Body of pancreas (tissue), 4 donors: ENCODE data around the gene PSMB5. TPM values are rescaled to one million over a fixed set of nuclear protein-coding genes. Genes with fewer than 3 reads are reported as not detected.
"Not testable (repeated sequence)": the region's sequence is repeated elsewhere in the genome, so short reads cannot be mapped to it uniquely, and the experiment has no call there.

Source experiments
- ATAC-seq: fragments of 150-250 bp; one replicate; pipeline ENCODE4 v1.9.1; 2016
- DNase-seq, 4 donors: peaks; one replicate each; pipeline ENCODE4 v3.0.0-alpha.2; 2019
- H3K27ac ChIP-seq, 4 donors: fragments of 200-600 bp; sonication (generic); 1 replicate in 3 of 4; 2 replicates in 1 of 4; pipeline versions ENCODE4 v1.5.1 to v1.6.1; 2016 to 2019; ENCODE audit warnings: mild to moderate bottlenecking in 1 of 4, mixed read lengths in 1 of 4, moderate library complexity in 1 of 4
- H3K27me3 ChIP-seq, 2 donors: fragments of 200-600 bp; sonication (generic); one replicate each; pipeline ENCODE4 v1.6.0; 2016; ENCODE audit warnings: mild to moderate bottlenecking in 1 of 2
- H3K36me3 ChIP-seq, 2 donors: fragments of 200-600 bp; sonication (generic); replicated peaks in 1 of 2; 2 replicates each; pipeline ENCODE4 v1.5.1; 2016; ENCODE audit warnings: low read depth in 2 of 2; ENCODE audit not compliant: insufficient read depth in 1 of 2
- H3K4me1 ChIP-seq: fragments of 200-600 bp; sonication (generic); one replicate; pipeline ENCODE4 v1.6.0; 2016
- H3K4me3 ChIP-seq, 2 donors: fragments of 200-600 bp; sonication (generic); 1 replicate in 1 of 2; 2 replicates in 1 of 2; pipeline ENCODE4 v1.5.1; 2016 to 2019
- H3K9me3 ChIP-seq, 3 donors: fragments of 200-600 bp; sonication (generic); 1 replicate in 2 of 3; 2 replicates in 1 of 3; pipeline ENCODE4 v1.5.1; 2016
- POLR2A ChIP-seq, 3 donors: fragments of 450-650 bp; IDR thresholded peaks; one replicate each; pipeline ENCODE4 v1.6.1; 2016; ENCODE audit warnings: antibody characterized with exemption in 3 of 3, mild to moderate bottlenecking in 2 of 3
- WGBS, 2 donors: methylation state at CpG; one replicate each; pipeline ENCODE4 v1.1.5; 2017; 5-methylcytosine and 5-hydroxymethylcytosine counted together
- intact Hi-C: fragments of 100-400 bp; cut with DNase I; formaldehyde crosslinking; loops from one replicate; pipeline ENCODE4 v1.15.1; 2023
- total RNA-seq, 2 donors: library from RNA; depleted of rRNA; stranded (reverse); fragments of >200 nt; gene quantifications; one replicate each; pipeline ENCODE4 v1.1.0, GENCODE V29; 2016
- TF ChIP-seq, protein P1 (sequence below), 7 experiments: fragments of 450-650 bp in 4 of 7; fragments of 200-600 bp in 3 of 7; sonication (generic) in 3 of 7; IDR thresholded peaks; one replicate each; pipeline ENCODE4 v1.5.1; 2016 to 2019; ENCODE audit warnings: antibody characterized with exemption in 7 of 7

PSMB5 gene
- total RNA-seq, 2 donors from 2014 or later: 47.0 to 93.3 TPM

GRCh38 chr14:23017091-23017490 is 17.6 kb downstream of the PSMB5 start:
- no peaks in the 10 kb centered on the region for H3K27me3 ChIP-seq
- DNase-seq (no peak), ATAC-seq (no peak)
- no peak overlapping the region for H3K27ac ChIP-seq
- no peak overlapping the region for H3K4me3 ChIP-seq
- intact Hi-C loops: no loop called here
- TF ChIP-seq, protein P1, sequence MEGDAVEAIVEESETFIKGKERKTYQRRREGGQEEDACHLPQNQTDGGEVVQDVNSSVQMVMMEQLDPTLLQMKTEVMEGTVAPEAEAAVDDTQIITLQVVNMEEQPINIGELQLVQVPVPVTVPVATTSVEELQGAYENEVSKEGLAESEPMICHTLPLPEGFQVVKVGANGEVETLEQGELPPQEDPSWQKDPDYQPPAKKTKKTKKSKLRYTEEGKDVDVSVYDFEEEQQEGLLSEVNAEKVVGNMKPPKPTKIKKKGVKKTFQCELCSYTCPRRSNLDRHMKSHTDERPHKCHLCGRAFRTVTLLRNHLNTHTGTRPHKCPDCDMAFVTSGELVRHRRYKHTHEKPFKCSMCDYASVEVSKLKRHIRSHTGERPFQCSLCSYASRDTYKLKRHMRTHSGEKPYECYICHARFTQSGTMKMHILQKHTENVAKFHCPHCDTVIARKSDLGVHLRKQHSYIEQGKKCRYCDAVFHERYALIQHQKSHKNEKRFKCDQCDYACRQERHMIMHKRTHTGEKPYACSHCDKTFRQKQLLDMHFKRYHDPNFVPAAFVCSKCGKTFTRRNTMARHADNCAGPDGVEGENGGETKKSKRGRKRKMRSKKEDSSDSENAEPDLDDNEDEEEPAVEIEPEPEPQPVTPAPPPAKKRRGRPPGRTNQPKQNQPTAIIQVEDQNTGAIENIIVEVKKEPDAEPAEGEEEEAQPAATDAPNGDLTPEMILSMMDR (IDR thresholded peaks at IDR 0.05): no peak
- no peak for TF ChIP-seq POLR2A (IDR thresholded peaks at IDR 0.05)
- 72 to 79% methylated on average over 5 of the region's 5 CpGs for WGBS, 2 donors
- H3K36me3 ChIP-seq: no peaks in the 10 kb centered on the region
- H3K4me1 ChIP-seq: no peaks in the 10 kb centered on the region
- H3K9me3 ChIP-seq: no peaks in the 10 kb centered on the region

DNA sequence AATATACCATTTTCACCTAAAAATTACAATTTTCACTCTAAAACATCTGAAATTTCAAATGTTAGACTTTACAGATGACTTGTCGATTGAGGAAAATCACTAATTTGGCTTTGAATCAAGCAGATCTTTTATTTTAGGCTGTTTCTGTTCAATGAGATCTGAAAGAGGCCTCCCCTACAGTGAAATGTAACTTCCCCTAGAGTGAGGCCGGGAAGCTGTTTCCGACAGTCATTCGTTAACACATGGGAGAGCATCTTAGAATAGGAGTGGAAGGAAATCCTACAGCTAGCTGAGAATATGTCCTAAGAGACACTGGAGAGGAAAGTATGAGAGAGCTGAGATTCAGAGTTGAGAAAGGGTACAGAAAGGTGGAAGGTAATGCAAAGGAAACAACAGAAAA is 19.1 kb downstream of the PSMB5 start:
- Histone ChIP-seq H3K27me3 (no peaks in the 10 kb centered on the region), H3K4me1 (no peaks in the 10 kb centered on the region), H3K9me3 (no peaks in the 10 kb centered on the region), H3K27ac (no peak overlapping the region), H3K36me3 (no peaks in the 10 kb centered on the region), H3K4me3 (no peak overlapping the region)
- no peak for ATAC-seq
- intact Hi-C loops: no loop called here
- TF ChIP-seq POLR2A (IDR thresholded peaks at IDR 0.05): no peak
- TF ChIP-seq, protein P1 (IDR thresholded peaks at IDR 0.05): no peak
- 79 to 82% methylated on average over 4 of the region's 4 CpGs for WGBS, 2 donors
- no peak for DNase-seq

- H3K27me3 ChIP-seq, DNase-seq, H3K4me1 ChIP-seq, ATAC-seq, H3K4me3 ChIP-seq, intact Hi-C loops, H3K27ac ChIP-seq, H3K36me3 ChIP-seq, H3K9me3 ChIP-seq: not testable (repeated sequence)
- 84 to 94% methylated on average over 5 of the region's 5 CpGs for WGBS, 2 donors
These were observed 21.0 kb downstream of the PSMB5 start for GRCh38 chr14:23013749-23014054.

- H3K9me3 ChIP-seq: no peaks in the 10 kb centered on the region
- H3K4me3 ChIP-seq: no peak overlapping the region
- WGBS, 2 donors: 62 to 66% methylated on average over 6 of the region's 6 CpGs
- H3K27ac ChIP-seq: no peak overlapping the region
- peaks cover 4% of the 10 kb centered on the region for H3K4me1 ChIP-seq
- no peak for TF ChIP-seq POLR2A (IDR thresholded peaks at IDR 0.05)
- ATAC-seq (no peak), DNase-seq (no peak)
- H3K27me3 ChIP-seq: no peaks in the 10 kb centered on the region
- intact Hi-C loops: no loop called here
- no peaks in the 10 kb centered on the region for H3K36me3 ChIP-seq
These were observed 21.5 kb downstream of the PSMB5 start for GRCh38 chr14:23013054-23013748.

GRCh38 chr14:23009939-23010726 is 24.6 kb downstream of the PSMB5 start, which contains the start of gene C14orf93:
Gene C14orf93 (minus strand): TSS chr14:23010143. CDS start chr14:22999023, 11,120 bp downstream.
- H3K4me3 ChIP-seq: peak within 1 kb of the TSS in 1 of 2 donors; percentile 0
- peak within 1 kb of the TSS; percentile 63 to 83 (median 80) for H3K27ac ChIP-seq
- H3K27me3 ChIP-seq: no peaks in the 10 kb centered on the region
- no peaks in the 10 kb centered on the region for H3K36me3 ChIP-seq
- peak; percentile 50 for ATAC-seq
- peaks cover 18% of the 10 kb centered on the region for H3K4me1 ChIP-seq
- peak in 2 of 3 donors; percentile 46 to 49 for TF ChIP-seq POLR2A (IDR thresholded peaks at IDR 0.05)
- TF ChIP-seq, protein P1 (IDR thresholded peaks at IDR 0.05): peak in 1 of 7 experiments; percentile 22
- H3K9me3 ChIP-seq: no peaks in the 10 kb centered on the region
- peak; percentile 84 to 90 (median 86) for DNase-seq
- 1% methylated on average over 38 to 40 of the region's 40 CpGs for WGBS, 2 donors
- intact Hi-C loops: no loop called here
